Prostate gland (tissue), 2 donors: ENCODE data around the gene MICAL3.

Source experiments
- CTCF ChIP-seq, 4 experiments: fragments of 200-600 bp in 2 of 4; fragments of 450-650 bp in 2 of 4; sonication (generic) in 2 of 4; IDR thresholded peaks; 1 replicate in 3 of 4; 2 replicates in 1 of 4; pipeline ENCODE4 v1.5.1; 2016 to 2019; ENCODE audit warnings: antibody characterized with exemption in 4 of 4, mild to moderate bottlenecking in 2 of 4, moderate library complexity in 2 of 4
- POLR2AphosphoS5 ChIP-seq: sonication (generic); formaldehyde crosslinking; IDR thresholded peaks from one replicate; pipeline ENCODE4 v1.6.1; 2017; ENCODE audit warnings: antibody characterized with exemption

DNA sequence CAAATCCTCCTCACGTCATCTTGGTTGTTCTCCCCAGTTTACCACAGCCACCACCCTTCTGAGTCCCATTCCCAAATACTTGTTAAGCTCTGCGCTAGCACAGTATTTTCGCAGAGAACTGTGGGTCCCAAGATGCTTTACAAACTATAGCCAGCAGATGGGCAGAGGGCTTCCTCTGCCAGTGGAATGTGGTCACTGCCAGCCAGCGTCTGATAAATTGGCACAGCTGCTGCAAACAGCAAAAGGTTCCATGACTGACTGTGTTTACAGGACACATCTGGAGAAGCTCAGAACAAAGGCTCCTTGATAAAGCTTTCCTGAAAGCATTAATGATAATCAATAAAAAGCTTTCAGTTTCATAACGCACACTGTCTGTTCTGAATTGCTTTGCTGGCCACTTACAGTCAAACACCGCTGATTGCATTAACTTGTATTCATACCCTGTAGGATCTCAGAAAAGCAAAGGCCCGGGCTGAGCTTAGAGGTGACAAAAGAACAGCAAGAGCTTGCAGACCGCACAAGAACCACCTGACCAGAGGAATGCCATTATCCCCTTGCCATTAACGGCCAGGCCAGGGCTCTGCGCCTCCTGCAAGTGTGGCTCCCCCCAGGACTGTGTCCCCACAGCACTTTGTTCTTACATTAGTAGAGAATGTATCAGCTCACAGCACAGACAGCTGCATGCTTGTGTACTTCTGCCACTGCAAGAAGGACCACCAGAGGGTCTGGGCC, 120.6 kb downstream of the MICAL3 start:
- TF ChIP-seq POLR2AphosphoS5 (no peak), CTCF (IDR thresholded peaks at IDR 0.05) (no peak)
